NCI-H446 (cell line): ENCODE results near the gene TRIAP1.

ENCODE experiments used
- DNase-seq, 2 experiments: peaks; one replicate each; lab custom pipeline; 2025; lab: John Stamatoyannopoulos, UW

TRIAP1 gene

GRCh38 chr12:120429368-120429767, 16.8 kb downstream of the TRIAP1 start:
- DNase-seq = no peak

- no peak for DNase-seq
These were observed 17.5 kb downstream of the TRIAP1 start for GRCh38 chr12:120428597-120429229.

DNA sequence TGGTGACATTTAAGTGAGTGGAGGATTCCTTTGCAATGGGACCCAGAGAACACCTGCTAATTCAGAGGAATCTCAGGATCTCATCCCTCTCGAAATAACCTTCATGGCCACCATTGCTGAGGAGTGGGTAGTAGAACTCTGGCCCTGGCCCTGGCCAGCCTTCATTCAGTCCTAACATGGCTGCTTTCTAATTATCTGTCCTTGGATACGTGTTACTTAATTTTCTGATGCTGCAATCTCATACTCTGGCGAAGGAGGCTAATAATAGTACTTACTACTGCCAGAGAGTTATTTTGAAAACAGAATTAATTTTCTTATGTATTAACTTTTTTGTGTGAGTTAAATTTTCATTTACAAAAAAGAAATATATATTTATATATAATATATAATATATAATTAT, 20.4 kb downstream of the TRIAP1 start:
- DNase-seq = no peak

GRCh38 chr12:120422892-120423456, 23.2 kb downstream of the TRIAP1 start:
- no peak for DNase-seq

DNA sequence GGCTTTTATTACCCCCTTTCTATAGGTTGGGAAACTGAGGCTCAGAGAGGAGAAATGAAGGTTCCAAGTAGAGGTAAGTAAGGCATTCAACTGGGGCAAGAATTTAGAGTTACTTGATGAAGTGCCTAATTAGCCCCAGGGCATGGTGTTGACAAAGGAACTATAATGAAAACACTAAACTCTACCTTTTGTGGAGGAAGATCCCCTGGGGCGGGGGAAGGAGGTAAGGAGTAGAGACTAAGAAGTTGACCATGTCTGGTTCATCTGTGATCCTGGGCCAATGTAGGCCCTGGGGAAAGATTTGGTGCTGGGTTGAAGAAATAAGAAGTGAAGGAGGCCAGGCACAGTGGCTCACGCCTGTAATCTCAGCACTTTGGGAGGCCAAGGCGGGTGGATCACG, 24.5 kb downstream of the TRIAP1 start:
- no peak for DNase-seq

GRCh38 chr12:120417917-120418580, 28.1 kb downstream of the TRIAP1 start:
- DNase-seq = no peak

DNA sequence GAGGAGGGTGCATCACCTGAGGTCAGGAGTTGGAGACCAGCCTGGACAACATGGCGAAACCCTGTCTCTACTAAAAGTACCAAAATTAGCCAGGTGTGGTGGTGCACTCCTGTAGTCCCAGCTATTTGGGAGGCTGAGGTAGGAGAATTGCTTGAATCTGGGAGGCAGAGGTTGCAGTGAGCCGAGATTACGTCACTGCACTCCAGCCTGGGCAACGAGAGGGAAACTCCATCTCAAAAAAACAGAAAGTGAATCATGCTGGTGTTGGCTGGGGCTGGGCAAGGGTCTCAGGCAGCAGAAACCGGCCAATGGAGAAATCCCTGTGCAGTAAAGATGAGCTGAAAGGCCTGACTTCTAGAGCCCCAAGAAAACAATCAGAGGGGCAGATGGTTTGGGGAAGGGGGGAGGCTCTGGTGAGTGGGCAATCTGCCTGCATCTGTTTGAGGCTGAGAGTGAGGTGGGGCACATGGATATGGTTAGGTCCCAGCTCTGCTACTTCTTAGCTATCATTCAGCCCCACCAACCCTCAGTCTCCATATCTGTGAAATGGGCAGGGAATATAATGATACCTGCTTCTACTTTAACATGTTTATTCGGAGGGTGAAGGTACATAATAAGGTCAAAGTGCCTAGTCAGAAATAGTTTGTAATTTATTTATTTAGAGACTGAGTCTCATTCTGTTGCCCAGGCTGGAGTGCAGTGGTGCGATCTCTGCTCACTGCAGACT, 29.5 kb downstream of the TRIAP1 start:
- peak in 1 of 2 experiments; percentile 15 for DNase-seq

- DNase-seq = no peak
These were observed 32.1 kb downstream of the TRIAP1 start for GRCh38 chr12:120413901-120414695.

GRCh38 chr12:120412421-120412820, 33.8 kb downstream of the TRIAP1 start:
- no peak for DNase-seq

DNA sequence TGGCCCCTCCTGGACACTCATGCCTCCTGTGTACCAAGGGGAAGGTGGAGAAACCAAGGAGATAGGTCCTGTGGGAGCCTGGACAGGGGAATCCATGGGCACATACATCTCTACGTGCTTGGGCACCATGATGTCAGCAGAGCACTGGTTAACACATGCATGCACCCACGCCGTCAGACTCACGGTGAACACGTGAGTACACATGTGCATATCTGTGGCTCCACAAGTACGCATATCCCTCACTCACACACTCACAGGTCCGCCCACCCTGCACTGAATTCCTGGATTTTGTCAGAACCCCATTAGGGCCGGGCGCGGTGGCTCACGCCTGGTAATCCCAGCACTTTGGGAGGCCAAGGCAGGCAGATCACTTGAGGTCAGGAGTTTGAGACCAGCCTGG, 37.4 kb downstream of the TRIAP1 start:
- no peak for DNase-seq

- no peak for DNase-seq
These were observed 39.6 kb downstream of the TRIAP1 start for GRCh38 chr12:120406553-120406952.

GRCh38 chr12:120406069-120406468, 40.1 kb downstream of the TRIAP1 start:
- no peak for DNase-seq

DNA sequence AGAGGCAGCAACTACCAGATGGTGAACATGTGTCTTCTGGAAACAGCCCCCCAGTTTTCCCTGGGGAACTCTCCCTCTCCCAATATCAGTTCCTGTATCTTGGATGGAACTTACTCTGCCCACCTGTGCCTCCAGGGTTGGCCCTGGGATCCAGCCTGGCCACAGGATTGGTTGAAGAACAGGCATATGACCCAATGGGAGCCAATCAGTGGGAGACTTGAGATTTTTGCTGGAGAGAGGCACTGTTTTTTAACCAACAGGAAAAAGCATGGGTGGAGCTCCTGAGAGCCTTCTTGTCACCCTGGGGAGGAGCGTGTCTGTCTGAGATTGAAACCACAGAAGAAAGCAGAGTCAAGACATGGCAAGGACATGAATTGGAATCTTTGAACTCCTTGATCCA, 41.9 kb downstream of the TRIAP1 start:
- no peak for DNase-seq

DNA sequence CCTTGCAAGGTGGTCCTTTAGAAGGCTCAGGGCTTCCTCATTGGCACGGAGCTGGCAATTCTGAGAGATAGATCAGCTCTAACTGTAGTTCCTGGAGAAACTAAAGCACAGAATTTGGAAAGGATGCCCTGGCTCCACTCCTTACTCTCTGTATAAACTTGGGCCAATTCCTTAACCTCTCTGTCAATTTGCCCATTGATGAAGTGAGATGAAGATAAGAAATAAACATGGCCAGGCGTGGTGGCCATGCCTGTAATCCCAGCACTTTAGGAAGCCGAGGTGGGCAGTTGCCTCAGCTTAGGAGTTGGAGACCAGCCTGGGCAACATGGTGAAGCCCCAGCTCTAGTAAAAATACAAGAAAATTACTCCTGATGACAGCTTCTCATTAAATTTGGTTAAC, 42.3 kb downstream of the TRIAP1 start:
- DNase-seq = no peak

DNA sequence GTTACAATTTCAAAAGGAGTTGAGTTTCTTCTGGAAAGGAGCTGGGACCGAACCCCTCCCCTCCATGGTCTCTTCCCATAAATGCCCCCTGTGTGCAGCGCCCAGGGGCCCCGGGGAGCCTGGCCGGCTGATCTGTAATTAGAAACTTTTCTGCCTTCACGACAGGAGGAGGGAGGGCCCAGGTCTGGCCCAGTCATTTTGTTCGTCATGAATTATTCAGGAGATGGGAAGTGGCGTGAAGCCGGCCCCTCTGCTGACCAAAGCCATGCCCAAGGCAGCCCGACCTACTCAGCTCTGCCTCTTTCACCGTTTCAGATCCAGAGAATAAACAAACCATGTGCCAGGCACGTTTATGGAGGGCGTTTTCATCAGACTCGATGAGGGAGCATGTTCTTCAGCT, 44.0 kb downstream of the TRIAP1 start:
- DNase-seq = no peak

DNA sequence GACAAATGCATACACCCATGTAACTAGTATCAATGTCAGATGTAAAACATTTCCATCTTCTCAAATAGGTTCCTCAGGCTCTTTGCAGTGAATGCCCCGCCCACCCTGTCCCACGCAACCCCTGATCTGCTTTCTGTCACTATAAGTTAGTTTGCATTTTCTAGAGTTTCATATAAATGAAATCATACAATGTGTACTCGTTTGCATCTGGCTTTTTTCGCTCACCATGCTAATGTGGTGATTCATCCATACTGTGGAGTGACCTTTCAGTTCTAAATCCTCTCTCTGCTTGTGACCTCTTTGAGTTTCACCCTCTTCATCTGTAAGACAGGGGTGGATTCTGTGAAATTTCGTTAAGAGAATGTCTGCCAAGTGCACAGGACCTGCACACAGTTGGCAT, 46.7 kb downstream of the TRIAP1 start:
- no peak for DNase-seq

- no peak for DNase-seq
These were observed 48.2 kb downstream of the TRIAP1 start for GRCh38 chr12:120397824-120398540.

GRCh38 chr12:120394483-120395367, 51.5 kb downstream of the TRIAP1 start:
- no peak for DNase-seq
